Suppressor macrophage treated with lipopolysaccharide for 1 hour (primary cell): ENCODE results near the gene RPTOR.
"Not testable (repeated sequence)": the region's sequence is repeated elsewhere in the genome, so short reads cannot be mapped to it uniquely, and the experiment has no call there.

Source experiments
- DNase-seq, 3 donors: peaks; one replicate each; pipeline ENCODE4 v3.0.0-alpha.2; 2020 to 2022

Gene RPTOR

GRCh38 chr17:80787881-80788280 is 243.2 kb downstream of the RPTOR start:
- DNase-seq = no peak

- peak; percentile 60 to 72 (median 62) for DNase-seq
These were observed 244.8 kb downstream of the RPTOR start for GRCh38 chr17:80789356-80789902.

DNA sequence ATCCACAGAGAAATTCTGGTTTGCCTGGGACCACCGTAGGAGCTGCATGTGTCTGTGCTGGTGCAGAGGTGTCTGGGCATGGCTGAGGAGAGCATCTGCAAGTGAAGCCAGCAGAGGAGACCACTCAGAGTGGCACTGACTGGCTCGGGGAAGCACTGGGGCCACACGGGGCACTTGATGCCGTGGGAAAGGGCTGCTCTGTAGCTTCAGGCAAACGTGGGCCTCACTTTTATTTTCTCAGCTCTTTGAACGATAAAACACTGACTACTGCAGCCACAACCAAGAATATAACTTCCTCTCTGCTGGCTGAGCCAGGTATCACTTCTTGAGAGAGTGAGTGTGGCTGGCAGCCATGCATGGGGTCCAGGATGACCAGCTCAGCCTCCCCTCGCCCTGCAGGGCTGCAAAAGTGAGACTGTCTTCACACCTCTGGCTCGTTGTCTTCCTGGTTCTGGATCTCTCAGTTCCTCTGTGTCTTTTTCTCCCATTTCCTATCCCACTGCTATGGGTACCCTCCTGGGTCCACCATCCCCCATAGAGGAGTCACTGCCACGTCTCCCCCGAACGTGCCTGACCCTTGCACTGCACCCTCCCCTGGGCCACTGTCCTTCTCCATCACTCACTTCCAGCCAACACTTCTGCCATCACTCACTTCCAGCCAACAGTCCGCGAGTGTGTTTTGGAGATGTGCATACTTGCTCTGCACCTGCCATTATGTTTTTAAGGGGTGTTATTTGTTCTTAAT is 245.6 kb downstream of the RPTOR start:
- DNase-seq = no peak

GRCh38 chr17:80790981-80791742 is 246.5 kb downstream of the RPTOR start:
- DNase-seq = no peak

- DNase-seq = peak; percentile 67 to 74 (median 73)
These were observed 247.2 kb downstream of the RPTOR start for GRCh38 chr17:80791758-80792284.

GRCh38 chr17:80792373-80792781 is 247.7 kb downstream of the RPTOR start:
- no peak for DNase-seq

DNA sequence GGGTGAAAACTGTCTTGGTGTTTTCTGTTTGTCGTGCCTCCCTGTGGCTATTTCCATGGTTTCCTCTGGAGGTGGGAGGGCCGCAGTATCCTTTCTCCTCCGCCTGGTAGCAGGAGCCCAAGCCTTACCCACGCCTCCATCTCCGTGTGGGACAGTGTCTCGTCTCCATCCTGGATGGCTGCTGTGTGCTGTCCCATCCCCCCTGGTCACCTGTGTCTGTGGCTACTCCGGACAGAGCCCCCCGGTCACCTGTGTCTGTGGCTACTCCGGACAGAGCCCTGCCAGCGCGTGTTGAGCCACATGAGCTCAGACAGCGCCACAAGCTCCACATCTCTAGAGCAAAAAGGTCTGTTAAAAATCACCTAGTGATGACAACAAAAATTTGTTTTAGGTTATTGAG is 248.8 kb downstream of the RPTOR start:
- no peak for DNase-seq

DNA sequence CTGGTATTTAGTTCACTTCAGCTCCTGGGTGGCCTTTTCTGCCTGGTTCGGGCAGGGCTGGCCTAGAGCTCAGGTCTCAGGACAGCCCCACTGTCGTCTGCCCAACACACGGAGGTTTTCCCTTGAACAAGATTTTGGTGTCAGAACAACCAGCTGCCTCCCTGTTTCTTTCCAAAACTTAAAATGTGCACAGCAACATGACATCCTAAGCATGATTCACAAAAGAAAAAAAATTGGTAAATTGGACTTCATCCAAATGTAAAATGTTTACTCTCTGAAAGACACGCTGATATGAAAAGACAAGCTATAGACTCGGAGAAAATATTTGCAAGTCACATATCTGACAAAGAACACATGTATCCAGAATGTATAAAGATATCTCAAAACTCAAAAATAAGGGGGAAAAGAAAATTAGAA is 249.2 kb downstream of the RPTOR start:
- DNase-seq = no peak

DNA sequence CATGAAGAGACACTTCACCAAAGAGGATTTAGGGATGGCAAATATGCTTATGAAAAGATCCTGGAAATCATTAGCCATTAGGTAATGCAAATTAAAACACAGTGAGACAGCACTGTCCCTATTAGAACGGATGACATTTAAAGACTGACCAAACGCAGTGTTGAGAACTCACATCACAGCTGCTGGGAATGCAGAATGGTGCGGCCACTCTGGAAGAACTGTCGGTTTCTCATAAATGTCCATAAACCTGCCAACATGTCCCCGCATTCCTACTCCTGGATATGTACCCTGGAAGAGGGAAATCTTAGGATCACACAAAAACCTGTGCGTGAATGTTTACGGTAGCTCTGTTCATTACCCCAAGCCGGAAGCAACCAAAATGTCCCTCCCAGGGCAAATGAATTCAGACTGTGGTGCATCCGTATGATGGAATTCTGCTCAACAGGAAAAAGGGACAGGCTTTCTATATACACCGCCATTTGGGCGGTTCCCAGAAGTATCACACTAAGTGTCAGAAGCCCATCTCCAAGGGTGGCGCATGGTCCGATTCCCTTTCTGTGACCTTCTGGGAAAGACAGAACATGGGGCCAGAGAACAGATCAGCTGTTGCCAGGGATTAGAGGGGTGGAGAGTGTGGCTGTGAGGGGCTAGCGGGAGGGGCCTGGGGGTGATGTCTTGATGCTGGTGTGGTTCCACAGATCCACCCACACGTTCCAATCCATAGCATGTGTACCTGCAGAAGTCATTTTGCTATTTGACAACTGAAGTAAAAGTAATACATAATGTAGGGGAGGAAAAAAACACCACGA is 249.8 kb downstream of the RPTOR start:
- no peak for DNase-seq

GRCh38 chr17:80795090-80795580 is 250.5 kb downstream of the RPTOR start:
- DNase-seq = no peak

DNA sequence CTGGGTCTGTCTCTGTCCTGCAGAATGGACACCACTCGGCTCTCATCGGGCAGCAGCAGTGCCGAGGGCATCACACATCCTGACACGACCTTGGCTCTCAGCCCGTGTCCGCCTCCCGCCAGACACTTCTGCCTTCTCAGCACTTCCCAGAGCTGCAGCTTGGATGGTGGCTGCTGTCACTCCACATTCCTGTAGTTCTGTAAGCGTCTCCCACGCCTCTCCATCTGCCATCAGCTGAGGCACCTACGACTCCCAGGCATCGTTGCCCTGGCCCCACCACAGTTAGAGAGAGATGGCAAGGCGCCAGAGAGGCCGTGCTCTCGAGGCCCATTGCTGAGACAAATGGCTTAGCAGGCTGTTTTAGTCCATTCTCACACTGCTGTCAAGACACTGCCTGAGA is 251.1 kb downstream of the RPTOR start:
- DNase-seq = no peak

- no peak for DNase-seq
These were observed 251.8 kb downstream of the RPTOR start for GRCh38 chr17:80796430-80796861.

- not testable (repeated sequence) for DNase-seq
These were observed 252.6 kb downstream of the RPTOR start for GRCh38 chr17:80797222-80797621.

DNA sequence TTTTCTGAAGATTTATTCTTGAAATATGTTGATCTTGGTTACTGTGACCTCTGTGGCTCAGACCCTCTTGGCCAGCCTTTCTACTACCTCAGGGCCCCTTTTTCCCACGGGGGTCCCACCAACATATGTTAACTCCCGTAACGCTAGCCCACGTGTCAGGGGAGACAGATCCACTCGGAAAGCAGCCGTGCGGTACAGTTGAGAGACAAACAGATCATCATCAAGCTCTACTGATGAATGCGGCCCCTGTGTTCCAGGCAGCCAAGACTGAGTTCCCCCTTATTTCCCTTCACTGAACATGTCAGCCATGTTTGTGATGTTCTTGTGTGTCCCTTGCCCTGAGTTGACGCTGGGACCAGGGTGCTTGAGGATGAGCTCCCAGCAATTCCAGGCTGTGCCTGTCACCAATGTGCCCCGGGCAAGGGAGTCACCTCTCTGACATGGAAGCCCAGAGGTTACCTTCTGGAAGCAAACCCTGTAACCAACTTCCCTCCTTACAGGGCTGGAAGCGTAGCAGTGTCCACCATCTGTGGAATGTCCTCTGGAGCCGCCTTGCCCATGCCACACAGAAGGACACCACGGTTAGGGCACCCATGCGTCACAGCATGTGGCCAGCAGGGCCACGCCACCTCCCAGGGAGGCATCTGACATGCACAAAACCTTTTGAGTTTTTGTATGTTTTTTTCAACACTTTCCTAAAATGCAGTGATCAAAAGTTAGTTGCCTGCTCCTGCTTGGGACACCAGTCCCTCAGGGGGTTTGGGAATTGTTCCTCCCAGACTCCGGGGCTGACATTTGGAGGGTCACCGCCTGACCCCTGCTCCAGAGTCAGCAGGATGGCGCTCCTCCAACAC is 253.3 kb downstream of the RPTOR start:
- no peak for DNase-seq

GRCh38 chr17:80798595-80799537 is 254.2 kb downstream of the RPTOR start:
- no peak for DNase-seq

DNA sequence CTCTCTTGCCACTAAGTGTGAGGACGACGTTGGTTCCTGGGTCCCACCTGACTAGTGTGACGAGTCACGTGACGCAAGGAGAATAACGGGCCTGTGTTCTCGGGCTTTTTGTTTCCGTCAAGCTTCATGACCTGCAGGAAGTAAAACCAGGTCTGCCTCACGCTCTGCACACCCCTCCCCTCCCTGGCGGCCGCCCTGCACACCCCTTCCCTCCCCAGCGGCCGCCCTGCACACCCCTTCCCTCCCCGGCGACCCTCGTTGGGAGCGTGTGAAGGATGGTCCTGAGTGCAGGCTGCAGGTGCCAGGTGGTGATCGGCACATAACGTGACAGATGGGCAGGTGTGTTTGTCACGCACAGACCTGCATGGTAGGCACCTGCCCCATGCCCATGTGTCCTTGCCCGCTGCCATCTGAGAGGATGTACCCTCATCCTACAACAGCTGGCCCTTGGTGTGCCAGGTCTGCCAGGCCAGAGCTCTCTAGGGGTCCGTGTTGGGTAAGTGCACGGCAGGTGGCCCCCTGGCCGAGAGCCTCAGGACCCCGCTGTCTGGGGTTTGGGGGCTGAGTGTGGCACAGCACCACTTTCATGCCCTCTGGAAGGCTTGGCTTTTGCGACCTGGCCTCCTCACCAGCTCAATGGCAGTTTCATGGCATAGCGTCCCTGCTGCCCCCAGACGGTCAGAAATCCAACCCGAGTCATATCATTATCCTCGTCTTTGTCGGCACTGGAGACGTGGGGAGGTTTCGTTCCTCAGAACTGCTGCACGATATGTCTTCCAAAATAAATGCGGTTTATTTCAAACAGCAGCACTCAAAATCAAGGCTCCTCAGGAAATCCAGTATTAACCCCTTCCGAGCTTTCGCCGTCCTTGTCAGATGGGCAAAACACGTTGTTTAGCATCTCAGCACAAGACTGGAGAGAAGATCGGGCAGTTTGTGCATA is 255.2 kb downstream of the RPTOR start:
- no peak for DNase-seq

DNA sequence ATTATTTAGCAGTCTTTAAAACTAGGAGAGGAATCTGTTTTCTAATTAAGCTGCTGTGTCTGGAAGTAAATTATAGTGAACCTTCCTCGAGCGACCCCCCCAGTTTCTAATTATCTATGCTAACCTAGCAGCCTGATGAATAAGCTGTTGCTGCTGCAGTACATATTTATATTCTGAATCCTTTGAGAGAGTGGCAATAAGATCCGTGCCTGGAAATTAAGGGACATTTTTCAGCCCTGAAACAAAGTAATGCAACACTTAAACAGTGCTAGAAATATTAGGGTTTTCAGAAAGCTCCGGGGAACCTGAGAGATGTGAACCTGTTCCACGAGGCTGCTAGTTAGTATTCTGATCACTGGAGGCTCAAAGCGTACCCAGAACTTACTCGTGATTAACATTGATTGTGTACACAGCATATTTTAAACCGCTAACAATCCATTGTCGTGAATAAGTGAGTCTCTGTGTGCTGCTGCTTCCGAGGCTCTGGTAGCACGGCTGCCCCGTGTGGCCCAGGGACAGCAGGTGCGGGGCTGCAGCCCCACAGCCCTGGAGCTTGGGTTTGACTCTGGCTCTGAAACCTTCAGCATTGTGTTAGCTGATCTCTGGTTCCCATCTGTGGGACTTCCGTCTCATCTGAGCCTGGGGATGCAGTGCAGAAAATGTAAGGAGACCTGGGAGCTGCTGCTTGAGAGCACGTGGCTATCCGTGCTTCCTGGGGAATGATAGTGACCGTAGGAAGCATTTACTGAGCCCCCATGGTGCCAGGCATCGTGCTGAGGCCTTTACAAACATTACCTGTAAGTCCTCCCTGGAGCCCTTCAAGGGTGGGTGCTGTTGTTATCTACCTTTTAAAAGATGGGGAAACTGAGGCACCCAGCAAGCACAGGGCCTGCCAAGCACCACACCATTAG is 256.1 kb downstream of the RPTOR start:
- no peak for DNase-seq
